Endothelial cell (in vitro differentiated cells): ENCODE data around the gene DHRS1. TPM values are rescaled to one million over a fixed set of nuclear protein-coding genes. Genes with fewer than 3 reads are reported as not detected.
A peak's percentile ranks its signal among the peaks of the same experiment; 100 is the strongest.

Experiments
- DNase-seq: peaks from one replicate; pipeline ENCODE4 v3.0.0; 2021; ENCODE audit warnings: low spot score
- H3K27ac Mint-ChIP-seq: one replicate; pipeline ENCODE4 v1.8.0; 2021; ENCODE audit warnings: mixed read lengths, inconsistent platforms; ENCODE audit not compliant: unreplicated experiment
- H3K27me3 Mint-ChIP-seq: one replicate; pipeline ENCODE4 v1.8.0; 2021; ENCODE audit warnings: mild to moderate bottlenecking, moderate library complexity, mixed read lengths, inconsistent platforms; ENCODE audit not compliant: unreplicated experiment
- H3K36me3 Mint-ChIP-seq: one replicate; pipeline ENCODE4 v1.8.0; 2021; ENCODE audit warnings: mild to moderate bottlenecking, low read depth, mixed read lengths, inconsistent platforms; ENCODE audit not compliant: unreplicated experiment
- H3K4me1 Mint-ChIP-seq: one replicate; pipeline ENCODE4 v1.8.0; 2021; ENCODE audit warnings: mild to moderate bottlenecking, mixed read lengths, inconsistent platforms; ENCODE audit not compliant: unreplicated experiment
- H3K4me3 Mint-ChIP-seq: one replicate; pipeline ENCODE4 v1.8.0; 2021; ENCODE audit warnings: mild to moderate bottlenecking, mixed read lengths, inconsistent platforms; ENCODE audit not compliant: unreplicated experiment
- H3K9me3 Mint-ChIP-seq: one replicate; pipeline ENCODE4 v1.8.0; 2021; ENCODE audit warnings: mixed read lengths, inconsistent platforms; ENCODE audit not compliant: unreplicated experiment
- CTCF ChIP-seq: fragments of 200-600 bp; sonication (generic); IDR thresholded peaks from one replicate; pipeline ENCODE4 v1.5.0; 2021; ENCODE audit warnings: antibody characterized with exemption; ENCODE audit not compliant: unreplicated experiment
- long read RNA-seq: library from polyadenylated mRNA; unstranded; transcript quantifications from one replicate; pipeline ENCODE4 v2.0.0, GENCODE V29; 2020; ENCODE audit not compliant: unreplicated experiment
- total RNA-seq: library from RNA; stranded (reverse); fragmentation: NEBNext Ultra II Directional; extraction: Animal tissue kit (Norgen Biotek cat#: 25700); gene quantifications from one replicate; pipeline ENCODE4 v1.2.1, GENCODE V29; 2021; ENCODE audit not compliant: unreplicated experiment

The DHRS1 gene
- total RNA-seq = 17.7 TPM
- long read RNA-seq, transcript DHRS1-201 (9 exons, 1,480 nt) = major isoform, 10 of 15 reads
- long read RNA-seq, partial matches to known transcripts = 1 of 15 reads
- long read RNA-seq, other reads (novel, unspliced or antisense) = 4 of 15 reads

- Mint-ChIP-seq H3K27me3 (peaks cover 14% of the 10 kb centered on the region), H3K27ac (peak within 1 kb of the TSS; percentile 89), H3K4me1 (peaks cover 24% of the 10 kb centered on the region), H3K9me3 (no peaks in the 10 kb centered on the region), H3K36me3 (peaks cover 38% of the 10 kb centered on the region), H3K4me3 (peak within 1 kb of the TSS; percentile 97)
- TF ChIP-seq CTCF = no peak
- peak; percentile 89 for DNase-seq
Observed at GRCh38 chr14:24299255-24300191, at the start of gene DHRS1, which contains the start of gene NOP9. DHRS1 (minus strand) TSS chr14:24299780; CDS start chr14:24299106, 674 bp downstream. NOP9 (plus strand) TSS chr14:24299850; CDS start chr14:24299955, 105 bp downstream.

- no peak for DNase-seq
- H3K27me3 Mint-ChIP-seq = peaks cover 16% of the 10 kb centered on the region
- H3K4me1 Mint-ChIP-seq = peaks cover 16% of the 10 kb centered on the region
- no peak for TF ChIP-seq CTCF
- no peaks in the 10 kb centered on the region for H3K36me3 Mint-ChIP-seq
- no peak overlapping the region for H3K27ac Mint-ChIP-seq
- H3K4me3 Mint-ChIP-seq = no peak overlapping the region
- no peaks in the 10 kb centered on the region for H3K9me3 Mint-ChIP-seq
Observed at GRCh38 chr14:24348186-24348585, 48.6 kb upstream of the DHRS1 start.

- Mint-ChIP-seq H3K4me1 (peaks cover 15% of the 10 kb centered on the region), H3K36me3 (no peaks in the 10 kb centered on the region), H3K27ac (no peak overlapping the region), H3K9me3 (no peaks in the 10 kb centered on the region), H3K4me3 (no peak overlapping the region), H3K27me3 (peaks cover 16% of the 10 kb centered on the region)
- TF ChIP-seq CTCF = no peak
- no peak for DNase-seq
Observed at GRCh38 chr14:24347134-24347533, 47.6 kb upstream of the DHRS1 start.

- peaks cover 12% of the 10 kb centered on the region for H3K4me1 Mint-ChIP-seq
- peaks cover 12% of the 10 kb centered on the region for H3K27me3 Mint-ChIP-seq
- DNase-seq = no peak
- H3K4me3 Mint-ChIP-seq = no peak overlapping the region
- no peak for TF ChIP-seq CTCF
- H3K27ac Mint-ChIP-seq = no peak overlapping the region
- H3K36me3 Mint-ChIP-seq = no peaks in the 10 kb centered on the region
- H3K9me3 Mint-ChIP-seq = no peaks in the 10 kb centered on the region
Observed at GRCh38 chr14:24343795-24344660, 44.4 kb upstream of the DHRS1 start.
